WTC11 (cell line): ENCODE data around the gene SSH3. TPM values are rescaled to one million over a fixed set of nuclear protein-coding genes. Genes with fewer than 3 reads are reported as not detected.
A peak's percentile ranks its signal among the peaks of the same experiment; 100 is the strongest.

Experiments used
- ATAC-seq: fragments of 200-7000 bp; cut with Tn5 transposase; 2 replicates; pipeline ENCODE4 v1.10.0; 2021; ENCODE audit warnings: mild to moderate bottlenecking, moderate library complexity
- CTCF ChIA-PET: fragments of 300-600 bp; sonication (Branson Sonifier 250); formaldehyde crosslinking; loops from one replicate; lab custom pipeline; 2021; ENCODE audit warnings: antibody characterized with exemption; lab: Charles Lee
- POLR2A ChIA-PET: fragments of 350-600 bp; sonication (Branson Sonifier 250); formaldehyde crosslinking; loops from one replicate; lab custom pipeline; 2021; ENCODE audit warnings: antibody characterized with exemption; lab: Charles Lee
- DNase-seq: peaks from one replicate; pipeline ENCODE4 v3.0.0; 2021; ENCODE audit warnings: low spot score
- H3K27ac Mint-ChIP-seq: 2 replicates; pipeline ENCODE4 v1.8.0; 2021; ENCODE audit warnings: mixed read lengths
- H3K27me3 Mint-ChIP-seq: 2 replicates; pipeline ENCODE4 v1.8.0; 2021; ENCODE audit warnings: low read depth, mild to moderate bottlenecking, moderate library complexity, mixed read lengths
- H3K36me3 Mint-ChIP-seq: 2 replicates; pipeline ENCODE4 v1.8.0; 2021; ENCODE audit warnings: mixed read lengths
- H3K4me1 Mint-ChIP-seq: 2 replicates; pipeline ENCODE4 v1.8.0; 2022; ENCODE audit warnings: mixed read lengths
- H3K4me3 Mint-ChIP-seq: 2 replicates; pipeline ENCODE4 v1.8.0; 2021; ENCODE audit warnings: mild to moderate bottlenecking, moderate library complexity, mixed read lengths
- H3K9me3 Mint-ChIP-seq: 2 replicates; pipeline ENCODE4 v1.8.0; 2021; ENCODE audit warnings: mixed read lengths
- ATF1 ChIP-seq: sonication (generic); formaldehyde crosslinking; IDR thresholded peaks from 2 replicates; pipeline ENCODE4 v1.8.1; 2023; ENCODE audit warnings: mild to moderate bottlenecking, moderate library complexity, missing genetic modification reagents
- CBFB ChIP-seq: sonication (generic); formaldehyde crosslinking; IDR thresholded peaks from 2 replicates; pipeline ENCODE4 v1.8.1; 2022; ENCODE audit warnings: mild to moderate bottlenecking, low read depth, missing genetic modification reagents
- FOXK1 ChIP-seq: sonication (generic); formaldehyde crosslinking; IDR thresholded peaks from 2 replicates; pipeline ENCODE4 v1.8.0; 2022; ENCODE audit warnings: mild to moderate bottlenecking, moderate library complexity, missing genetic modification reagents
- GABPB1 ChIP-seq: sonication (generic); formaldehyde crosslinking; IDR thresholded peaks from 2 replicates; pipeline ENCODE4 v1.8.1; 2023; ENCODE audit warnings: mild to moderate bottlenecking, missing genetic modification reagents
- GRHL2 ChIP-seq: fragments of 250-450 bp; sonication (Bioruptor Pico); IDR thresholded peaks from 2 replicates; pipeline ENCODE4 v1.8.0; 2022; ENCODE audit warnings: mild to moderate bottlenecking, moderate library complexity; ENCODE audit not compliant: insufficient replicate concordance, severe bottlenecking
- GTF2I ChIP-seq: fragments of 250-450 bp; sonication (Bioruptor Pico); conservative IDR thresholded peaks from 2 replicates; pipeline ENCODE4 v1.4.0; 2021; ENCODE audit warnings: mild to moderate bottlenecking
- JAZF1 ChIP-seq: fragments of 250-450 bp; sonication (Bioruptor Pico); IDR thresholded peaks from 2 replicates; pipeline ENCODE4 v1.9.0; 2021; ENCODE audit warnings: moderate library complexity, mild to moderate bottlenecking, inconsistent platforms
- MYBL2 ChIP-seq: sonication (generic); formaldehyde crosslinking; IDR thresholded peaks from 2 replicates; pipeline ENCODE4 v1.8.1; 2023; ENCODE audit warnings: mild to moderate bottlenecking, moderate library complexity, missing genetic modification reagents
- NFATC4 ChIP-seq: fragments of 250-450 bp; sonication (Bioruptor Pico); IDR thresholded peaks from 2 replicates; pipeline ENCODE4 v1.9.0; 2021; ENCODE audit warnings: mild to moderate bottlenecking
- NFE2L1 ChIP-seq: sonication (generic); formaldehyde crosslinking; IDR thresholded peaks from 2 replicates; pipeline ENCODE4 v1.8.1; 2023; ENCODE audit warnings: missing genetic modification reagents
- NFYB ChIP-seq: sonication (generic); formaldehyde crosslinking; conservative IDR thresholded peaks from 2 replicates; pipeline ENCODE4 v1.8.0; 2022; ENCODE audit warnings: low read depth, missing genetic modification reagents
- NR1H2 ChIP-seq: sonication (generic); formaldehyde crosslinking; IDR thresholded peaks from 2 replicates; pipeline ENCODE4 v1.9.0; 2021; ENCODE audit warnings: mild to moderate bottlenecking, moderate library complexity, missing genetic modification reagents
- RELA ChIP-seq: sonication (generic); formaldehyde crosslinking; IDR thresholded peaks from 2 replicates; pipeline ENCODE4 v1.8.1; 2022; ENCODE audit warnings: missing genetic modification reagents, mild to moderate bottlenecking, borderline replicate concordance
- SMAD4 ChIP-seq: sonication (generic); formaldehyde crosslinking; IDR thresholded peaks from 2 replicates; pipeline ENCODE4 v1.8.0; 2022; ENCODE audit warnings: mild to moderate bottlenecking, missing genetic modification reagents
- SP1 ChIP-seq: sonication (generic); formaldehyde crosslinking; conservative IDR thresholded peaks from 2 replicates; pipeline ENCODE4 v1.8.1; 2022; ENCODE audit warnings: missing genetic modification reagents
- ZNF138 ChIP-seq: sonication (generic); formaldehyde crosslinking; conservative IDR thresholded peaks from 2 replicates; pipeline ENCODE4 v1.8.1; 2022; ENCODE audit warnings: mild to moderate bottlenecking, moderate library complexity, missing genetic modification reagents
- ZNF317 ChIP-seq: sonication (generic); formaldehyde crosslinking; IDR thresholded peaks from 2 replicates; pipeline ENCODE4 v1.8.1; 2023; ENCODE audit warnings: low read depth, mild to moderate bottlenecking, moderate library complexity, missing genetic modification reagents, borderline replicate concordance
- total RNA-seq: library from RNA; stranded (reverse); gene quantifications from 3 replicates; pipeline ENCODE4 v1.2.3, GENCODE V29; 2021
- TF ChIP-seq, protein P1 (sequence below): sonication (generic); formaldehyde crosslinking; IDR thresholded peaks from 2 replicates; pipeline ENCODE4 v1.8.1; 2022; ENCODE audit warnings: low read depth, mild to moderate bottlenecking, moderate library complexity, missing genetic modification reagents, borderline replicate concordance
- TF ChIP-seq, protein P2 (sequence below): sonication (generic); formaldehyde crosslinking; IDR thresholded peaks from 2 replicates; pipeline ENCODE4 v1.8.0; 2022; ENCODE audit warnings: missing genetic modification reagents
- TF ChIP-seq, protein P3 (sequence below): sonication (generic); formaldehyde crosslinking; IDR thresholded peaks from 2 replicates; pipeline ENCODE4 v1.8.1; 2022; ENCODE audit warnings: mild to moderate bottlenecking, moderate library complexity, missing genetic modification reagents
- TF ChIP-seq, protein P4 (sequence below): sonication (generic); formaldehyde crosslinking; IDR thresholded peaks from 2 replicates; pipeline ENCODE4 v1.8.1; 2023; ENCODE audit warnings: mild to moderate bottlenecking, missing genetic modification reagents
- TF ChIP-seq, protein P5 (sequence below): sonication (generic); formaldehyde crosslinking; IDR thresholded peaks from 2 replicates; pipeline ENCODE4 v1.8.1; 2023; ENCODE audit warnings: mild to moderate bottlenecking, missing genetic modification reagents, borderline replicate concordance
- TF ChIP-seq, protein P6 (sequence below): sonication (generic); formaldehyde crosslinking; IDR thresholded peaks from 2 replicates; pipeline ENCODE4 v1.8.0; 2022; ENCODE audit warnings: mild to moderate bottlenecking, missing genetic modification reagents

SSH3 gene
- total RNA-seq, 1 experiment from 2014 or later: 42.3 TPM

DNA sequence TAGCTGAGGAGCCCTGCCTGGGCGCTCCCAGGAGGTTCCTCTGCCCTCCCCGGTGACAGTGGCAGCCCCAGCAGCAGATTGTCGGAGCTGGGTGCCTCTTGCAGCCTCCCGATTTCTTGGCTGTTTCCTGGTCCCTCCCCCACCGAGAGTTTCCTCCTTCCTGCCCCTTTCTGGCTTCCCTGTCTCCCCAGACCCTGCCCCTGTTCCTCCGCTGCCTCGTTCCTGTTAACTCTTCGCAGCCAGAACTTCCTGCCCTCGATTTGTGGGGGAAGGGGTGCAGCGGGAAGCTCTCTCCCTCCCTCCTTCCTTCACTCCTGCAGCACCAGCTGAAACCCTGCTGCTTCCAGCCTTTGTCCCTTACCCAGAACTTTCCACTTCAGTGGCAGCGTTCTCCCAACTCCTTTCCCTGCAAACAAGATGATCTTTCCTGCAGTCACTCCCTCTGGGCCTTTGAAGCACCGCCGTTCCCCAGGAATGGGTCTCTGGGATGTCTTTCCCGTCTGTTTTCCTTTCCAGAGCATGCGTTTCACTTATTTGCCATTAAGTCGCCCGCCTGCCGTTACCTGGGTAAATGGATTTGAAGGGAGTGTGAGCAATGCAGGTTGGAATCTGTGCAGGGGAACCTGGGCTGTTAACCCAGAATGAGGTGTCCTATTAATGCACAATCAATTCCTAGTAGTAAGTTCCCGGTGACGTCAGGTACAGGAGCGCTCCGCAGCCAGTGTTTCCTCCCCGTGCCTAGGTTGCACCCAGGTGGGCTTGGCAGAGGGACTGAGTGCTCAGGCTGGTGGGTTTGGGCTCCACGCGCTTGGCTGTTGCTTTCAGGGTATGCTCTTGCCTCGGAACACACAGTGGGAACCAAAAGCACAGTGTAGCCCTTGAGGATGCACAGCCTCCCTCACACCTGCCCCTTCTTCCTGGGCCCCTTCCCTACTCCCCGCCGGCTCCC, 32.8 kb upstream of the SSH3 start (continued):
- no peak for TF ChIP-seq NFYB
- TF ChIP-seq, protein P1, sequence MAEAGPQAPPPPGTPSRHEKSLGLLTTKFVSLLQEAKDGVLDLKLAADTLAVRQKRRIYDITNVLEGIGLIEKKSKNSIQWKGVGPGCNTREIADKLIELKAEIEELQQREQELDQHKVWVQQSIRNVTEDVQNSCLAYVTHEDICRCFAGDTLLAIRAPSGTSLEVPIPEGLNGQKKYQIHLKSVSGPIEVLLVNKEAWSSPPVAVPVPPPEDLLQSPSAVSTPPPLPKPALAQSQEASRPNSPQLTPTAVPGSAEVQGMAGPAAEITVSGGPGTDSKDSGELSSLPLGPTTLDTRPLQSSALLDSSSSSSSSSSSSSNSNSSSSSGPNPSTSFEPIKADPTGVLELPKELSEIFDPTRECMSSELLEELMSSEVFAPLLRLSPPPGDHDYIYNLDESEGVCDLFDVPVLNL (CRISPR knock-in tag): no peak
- TF ChIP-seq GABPB1 (CRISPR knock-in tag): no peak
- TF ChIP-seq ZNF138: no peak
- no peak for TF ChIP-seq ZNF317 (CRISPR knock-in tag)
- no peak for TF ChIP-seq CBFB
- TF ChIP-seq MYBL2 (CRISPR knock-in tag): no peak
- TF ChIP-seq SP1: no peak; the same call in 1 of the 2 replicates
- TF ChIP-seq GTF2I (CRISPR knock-in tag): no peak

DNA sequence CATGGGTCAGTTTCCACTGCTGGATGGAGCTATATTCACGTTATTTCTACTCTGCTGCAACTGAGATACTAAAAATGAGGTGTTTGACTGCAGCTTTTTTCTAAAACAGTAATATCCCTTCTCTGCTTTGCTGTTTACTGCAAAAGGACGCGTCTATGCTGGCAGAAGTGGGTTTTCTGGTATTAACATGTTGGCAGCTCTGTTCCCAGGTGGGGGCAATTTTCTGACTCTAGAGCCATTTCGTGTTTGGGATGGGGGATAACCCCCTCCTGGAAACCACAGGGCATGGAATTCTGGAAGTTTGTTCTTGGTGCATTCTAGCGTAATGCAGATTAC, 32.2 kb upstream of the SSH3 start:
- Mint-ChIP-seq H3K4me3 (peak overlapping the region; percentile 53; the same call in 1 of the 2 replicates), H3K9me3 (no peaks in the 10 kb centered on the region), H3K27me3 (no peaks in the 10 kb centered on the region; the same call in 1 of the 2 replicates), H3K27ac (peak overlapping the region; percentile 94; the same call in 1 of the 2 replicates), H3K36me3 (no peaks in the 10 kb centered on the region), H3K4me1 (peaks cover 53% of the 10 kb centered on the region)
- ChIA-PET POLR2A (no interaction called here), CTCF (interaction anchor here (0.6 to 3.0 kb wide), 12 partner anchors 8 to 387 kb away, joined by 3 to 14 read pairs (median 6); partner anchors contain the start of genes ANKRD13D and SSH3)
- DNase-seq: peak; percentile 3
- ATAC-seq: no peak
- TF ChIP-seq FOXK1 (CRISPR knock-in tag): no peak
- no peak for TF ChIP-seq NFATC4 (CRISPR knock-in tag)
- no peak for TF ChIP-seq GRHL2 (CRISPR knock-in tag)
- TF ChIP-seq SMAD4: no peak
- no peak for TF ChIP-seq ATF1
- TF ChIP-seq, protein P2, sequence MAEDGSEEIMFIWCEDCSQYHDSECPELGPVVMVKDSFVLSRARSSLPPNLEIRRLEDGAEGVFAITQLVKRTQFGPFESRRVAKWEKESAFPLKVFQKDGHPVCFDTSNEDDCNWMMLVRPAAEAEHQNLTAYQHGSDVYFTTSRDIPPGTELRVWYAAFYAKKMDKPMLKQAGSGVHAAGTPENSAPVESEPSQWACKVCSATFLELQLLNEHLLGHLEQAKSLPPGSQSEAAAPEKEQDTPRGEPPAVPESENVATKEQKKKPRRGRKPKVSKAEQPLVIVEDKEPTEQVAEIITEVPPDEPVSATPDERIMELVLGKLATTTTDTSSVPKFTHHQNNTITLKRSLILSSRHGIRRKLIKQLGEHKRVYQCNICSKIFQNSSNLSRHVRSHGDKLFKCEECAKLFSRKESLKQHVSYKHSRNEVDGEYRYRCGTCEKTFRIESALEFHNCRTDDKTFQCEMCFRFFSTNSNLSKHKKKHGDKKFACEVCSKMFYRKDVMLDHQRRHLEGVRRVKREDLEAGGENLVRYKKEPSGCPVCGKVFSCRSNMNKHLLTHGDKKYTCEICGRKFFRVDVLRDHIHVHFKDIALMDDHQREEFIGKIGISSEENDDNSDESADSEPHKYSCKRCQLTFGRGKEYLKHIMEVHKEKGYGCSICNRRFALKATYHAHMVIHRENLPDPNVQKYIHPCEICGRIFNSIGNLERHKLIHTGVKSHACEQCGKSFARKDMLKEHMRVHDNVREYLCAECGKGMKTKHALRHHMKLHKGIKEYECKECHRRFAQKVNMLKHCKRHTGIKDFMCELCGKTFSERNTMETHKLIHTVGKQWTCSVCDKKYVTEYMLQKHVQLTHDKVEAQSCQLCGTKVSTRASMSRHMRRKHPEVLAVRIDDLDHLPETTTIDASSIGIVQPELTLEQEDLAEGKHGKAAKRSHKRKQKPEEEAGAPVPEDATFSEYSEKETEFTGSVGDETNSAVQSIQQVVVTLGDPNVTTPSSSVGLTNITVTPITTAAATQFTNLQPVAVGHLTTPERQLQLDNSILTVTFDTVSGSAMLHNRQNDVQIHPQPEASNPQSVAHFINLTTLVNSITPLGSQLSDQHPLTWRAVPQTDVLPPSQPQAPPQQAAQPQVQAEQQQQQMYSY (CRISPR knock-in tag): no peak
- TF ChIP-seq, protein P3, sequence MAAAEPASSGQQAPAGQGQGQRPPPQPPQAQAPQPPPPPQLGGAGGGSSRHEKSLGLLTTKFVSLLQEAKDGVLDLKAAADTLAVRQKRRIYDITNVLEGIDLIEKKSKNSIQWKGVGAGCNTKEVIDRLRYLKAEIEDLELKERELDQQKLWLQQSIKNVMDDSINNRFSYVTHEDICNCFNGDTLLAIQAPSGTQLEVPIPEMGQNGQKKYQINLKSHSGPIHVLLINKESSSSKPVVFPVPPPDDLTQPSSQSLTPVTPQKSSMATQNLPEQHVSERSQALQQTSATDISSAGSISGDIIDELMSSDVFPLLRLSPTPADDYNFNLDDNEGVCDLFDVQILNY (CRISPR knock-in tag): no peak
- no peak for TF ChIP-seq NR1H2 (CRISPR knock-in tag)
- TF ChIP-seq ZNF317 (CRISPR knock-in tag): no peak
- TF ChIP-seq RELA (CRISPR knock-in tag): no peak
- no peak for TF ChIP-seq JAZF1 (CRISPR knock-in tag)
- TF ChIP-seq NFE2L1: no peak
- TF ChIP-seq, protein P4, sequence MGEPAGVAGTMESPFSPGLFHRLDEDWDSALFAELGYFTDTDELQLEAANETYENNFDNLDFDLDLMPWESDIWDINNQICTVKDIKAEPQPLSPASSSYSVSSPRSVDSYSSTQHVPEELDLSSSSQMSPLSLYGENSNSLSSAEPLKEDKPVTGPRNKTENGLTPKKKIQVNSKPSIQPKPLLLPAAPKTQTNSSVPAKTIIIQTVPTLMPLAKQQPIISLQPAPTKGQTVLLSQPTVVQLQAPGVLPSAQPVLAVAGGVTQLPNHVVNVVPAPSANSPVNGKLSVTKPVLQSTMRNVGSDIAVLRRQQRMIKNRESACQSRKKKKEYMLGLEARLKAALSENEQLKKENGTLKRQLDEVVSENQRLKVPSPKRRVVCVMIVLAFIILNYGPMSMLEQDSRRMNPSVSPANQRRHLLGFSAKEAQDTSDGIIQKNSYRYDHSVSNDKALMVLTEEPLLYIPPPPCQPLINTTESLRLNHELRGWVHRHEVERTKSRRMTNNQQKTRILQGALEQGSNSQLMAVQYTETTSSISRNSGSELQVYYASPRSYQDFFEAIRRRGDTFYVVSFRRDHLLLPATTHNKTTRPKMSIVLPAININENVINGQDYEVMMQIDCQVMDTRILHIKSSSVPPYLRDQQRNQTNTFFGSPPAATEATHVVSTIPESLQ (CRISPR knock-in tag): no peak
- TF ChIP-seq, protein P5, sequence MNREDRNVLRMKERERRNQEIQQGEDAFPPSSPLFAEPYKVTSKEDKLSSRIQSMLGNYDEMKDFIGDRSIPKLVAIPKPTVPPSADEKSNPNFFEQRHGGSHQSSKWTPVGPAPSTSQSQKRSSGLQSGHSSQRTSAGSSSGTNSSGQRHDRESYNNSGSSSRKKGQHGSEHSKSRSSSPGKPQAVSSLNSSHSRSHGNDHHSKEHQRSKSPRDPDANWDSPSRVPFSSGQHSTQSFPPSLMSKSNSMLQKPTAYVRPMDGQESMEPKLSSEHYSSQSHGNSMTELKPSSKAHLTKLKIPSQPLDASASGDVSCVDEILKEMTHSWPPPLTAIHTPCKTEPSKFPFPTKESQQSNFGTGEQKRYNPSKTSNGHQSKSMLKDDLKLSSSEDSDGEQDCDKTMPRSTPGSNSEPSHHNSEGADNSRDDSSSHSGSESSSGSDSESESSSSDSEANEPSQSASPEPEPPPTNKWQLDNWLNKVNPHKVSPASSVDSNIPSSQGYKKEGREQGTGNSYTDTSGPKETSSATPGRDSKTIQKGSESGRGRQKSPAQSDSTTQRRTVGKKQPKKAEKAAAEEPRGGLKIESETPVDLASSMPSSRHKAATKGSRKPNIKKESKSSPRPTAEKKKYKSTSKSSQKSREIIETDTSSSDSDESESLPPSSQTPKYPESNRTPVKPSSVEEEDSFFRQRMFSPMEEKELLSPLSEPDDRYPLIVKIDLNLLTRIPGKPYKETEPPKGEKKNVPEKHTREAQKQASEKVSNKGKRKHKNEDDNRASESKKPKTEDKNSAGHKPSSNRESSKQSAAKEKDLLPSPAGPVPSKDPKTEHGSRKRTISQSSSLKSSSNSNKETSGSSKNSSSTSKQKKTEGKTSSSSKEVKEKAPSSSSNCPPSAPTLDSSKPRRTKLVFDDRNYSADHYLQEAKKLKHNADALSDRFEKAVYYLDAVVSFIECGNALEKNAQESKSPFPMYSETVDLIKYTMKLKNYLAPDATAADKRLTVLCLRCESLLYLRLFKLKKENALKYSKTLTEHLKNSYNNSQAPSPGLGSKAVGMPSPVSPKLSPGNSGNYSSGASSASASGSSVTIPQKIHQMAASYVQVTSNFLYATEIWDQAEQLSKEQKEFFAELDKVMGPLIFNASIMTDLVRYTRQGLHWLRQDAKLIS (CRISPR knock-in tag): no peak
- TF ChIP-seq, protein P6, sequence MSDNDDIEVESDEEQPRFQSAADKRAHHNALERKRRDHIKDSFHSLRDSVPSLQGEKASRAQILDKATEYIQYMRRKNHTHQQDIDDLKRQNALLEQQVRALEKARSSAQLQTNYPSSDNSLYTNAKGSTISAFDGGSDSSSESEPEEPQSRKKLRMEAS (CRISPR knock-in tag): no peak
